Epithelial cell of prostate (primary cell): ENCODE results near the gene GOLGA1.
"Not testable (repeated sequence)": the region's sequence is repeated elsewhere in the genome, so short reads cannot be mapped to it uniquely, and the experiment has no call there.

ENCODE experiments used
- DNase-seq: peaks from one replicate; pipeline ENCODE4 v3.0.0-alpha.2; 2011; ENCODE audit warnings: low read depth, low spot score
- H3K27ac ChIP-seq: fragments of 450-650 bp; 2 replicates; pipeline ENCODE4 v1.5.1; 2017; ENCODE audit warnings: mild to moderate bottlenecking

Gene GOLGA1

DNA sequence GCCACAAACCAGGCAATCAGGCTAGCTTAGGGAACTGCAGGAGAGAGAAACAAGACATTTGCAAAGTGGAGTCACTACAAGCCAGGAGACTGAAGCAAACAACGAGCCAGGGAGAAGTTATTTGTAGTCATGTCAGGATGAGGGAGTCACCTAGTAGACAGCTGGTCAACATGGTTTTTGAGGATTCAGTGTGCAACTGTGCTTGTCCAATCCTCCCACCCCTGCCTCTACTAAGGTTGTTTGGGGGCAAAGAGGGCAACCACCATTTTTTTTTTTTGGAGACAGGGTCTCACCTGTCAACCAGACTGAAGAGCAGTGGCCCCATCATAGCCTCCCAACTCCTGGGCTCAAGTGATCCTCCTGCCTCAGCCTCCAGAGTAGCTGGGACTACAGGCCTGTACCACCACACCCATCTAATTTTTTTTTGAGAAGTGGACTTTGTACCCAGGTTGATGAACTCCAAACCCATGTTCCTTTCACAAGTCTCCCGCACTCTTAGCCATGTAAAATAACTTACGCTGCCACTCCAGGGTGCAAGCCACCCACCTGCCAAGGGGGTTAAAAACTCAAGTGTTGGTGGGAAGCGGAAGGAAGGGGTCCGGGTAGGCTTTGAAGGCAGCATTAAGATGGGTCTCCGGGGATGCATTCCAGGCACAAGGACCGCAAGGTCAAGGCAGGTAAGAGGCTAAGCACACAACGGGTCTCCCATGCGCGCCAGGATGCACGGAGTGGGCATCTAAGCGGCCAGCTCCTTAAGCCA, 80.1 kb downstream of the GOLGA1 start:
- peak overlapping the region; percentile 96 for H3K27ac ChIP-seq
- no peak for DNase-seq

- H3K27ac ChIP-seq: peak overlapping the region; percentile 96
- DNase-seq: no peak
Measured at GRCh38 chr9:124859803-124860581, 80.9 kb downstream of the GOLGA1 start.

DNA sequence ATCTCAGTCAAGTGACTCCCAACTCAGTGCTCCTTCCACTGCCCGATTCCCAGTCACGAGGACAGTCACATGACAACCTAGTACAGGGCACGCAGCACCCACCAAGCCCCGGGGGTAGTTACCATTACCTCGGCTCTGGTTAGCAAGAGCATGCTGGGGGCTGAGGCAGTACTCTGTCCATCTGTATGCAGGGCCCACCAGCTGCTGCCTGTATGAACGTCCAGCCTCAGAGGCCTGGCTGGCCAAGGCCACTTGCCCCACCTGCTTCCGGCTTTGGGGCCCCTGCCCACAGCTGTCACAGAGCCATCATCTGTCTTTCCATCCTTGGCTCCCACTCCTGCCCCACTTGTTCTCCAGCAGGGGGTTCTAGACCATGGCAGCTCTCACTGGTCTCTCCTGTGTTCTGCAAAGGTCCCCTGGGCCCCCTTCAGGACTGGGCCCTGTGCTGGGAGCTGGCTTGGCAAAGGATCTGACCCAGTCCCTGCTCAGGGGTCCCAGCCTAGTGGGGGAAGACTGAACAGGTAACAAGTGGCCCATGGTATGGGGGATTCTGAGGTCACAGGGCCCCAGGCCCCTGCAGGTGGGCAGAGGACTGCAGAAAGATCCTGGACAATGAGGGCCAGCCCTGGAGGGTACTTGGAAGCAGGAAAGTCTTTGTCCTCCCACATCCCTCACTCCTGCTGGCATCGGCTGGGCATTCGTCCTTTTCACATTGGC, 82.4 kb downstream of the GOLGA1 start:
- no peak for DNase-seq
- no peak overlapping the region for H3K27ac ChIP-seq

GRCh38 chr9:124857533-124858162, 83.2 kb downstream of the GOLGA1 start:
- no peak overlapping the region for H3K27ac ChIP-seq
- no peak for DNase-seq

DNA sequence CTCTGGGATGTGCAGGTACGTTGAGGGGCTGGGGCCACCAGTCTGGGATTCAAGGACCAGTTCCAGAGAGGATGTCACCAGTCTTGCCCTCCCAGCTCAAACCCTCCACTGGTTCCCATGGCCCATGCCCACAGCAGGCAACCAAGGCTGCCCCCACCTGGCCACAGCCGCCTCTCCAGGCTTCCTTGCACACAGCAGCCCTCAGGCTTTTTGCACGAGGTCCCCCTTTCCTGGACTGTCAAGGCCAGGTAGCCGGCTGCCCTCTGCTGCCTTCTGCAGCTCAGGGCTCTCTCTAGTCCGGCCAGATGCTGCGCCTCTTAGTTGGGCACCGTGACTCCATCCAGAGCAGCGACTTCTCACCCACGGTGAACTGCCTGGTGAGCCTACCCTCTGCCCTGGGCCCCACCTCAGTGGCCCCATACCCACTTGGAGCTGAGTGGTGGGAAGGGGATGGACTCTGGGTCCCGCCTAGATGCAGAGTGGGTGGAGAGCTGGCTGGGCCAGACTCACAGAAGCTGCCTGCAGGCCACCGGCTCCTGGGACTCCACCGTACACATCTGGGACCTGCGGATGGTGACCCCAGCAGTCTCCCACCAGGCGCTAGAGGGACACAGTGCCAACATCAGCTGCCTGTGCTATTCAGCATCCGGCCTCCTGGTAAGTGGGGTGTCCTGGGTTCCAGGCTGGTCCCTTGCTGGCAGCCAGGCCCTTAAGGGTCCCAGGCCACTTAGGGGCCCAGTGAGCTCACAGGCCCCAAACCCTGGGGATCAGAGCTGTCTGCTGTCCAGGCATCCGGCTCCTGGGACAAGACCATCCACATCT, 84.7 kb downstream of the GOLGA1 start:
- H3K27ac ChIP-seq: no peak overlapping the region
- no peak for DNase-seq

DNA sequence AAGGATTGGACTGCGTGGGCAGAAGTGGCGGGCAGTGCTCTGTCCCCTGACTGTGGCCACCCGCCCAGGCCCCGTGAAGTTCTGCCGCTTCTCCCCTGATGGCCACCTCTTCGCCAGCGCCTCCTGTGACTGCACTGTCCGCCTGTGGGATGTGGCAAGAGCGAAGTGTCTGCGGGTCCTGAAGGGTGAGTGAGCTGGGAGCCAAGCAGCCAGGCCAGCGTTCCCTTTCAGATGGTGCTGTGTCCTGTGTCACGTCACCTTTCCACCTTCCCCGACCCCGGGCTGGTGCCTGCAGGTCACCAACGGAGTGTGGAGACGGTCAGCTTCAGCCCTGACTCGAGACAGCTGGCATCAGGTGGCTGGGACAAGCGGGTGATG, 85.3 kb downstream of the GOLGA1 start:
- DNase-seq: no peak
- H3K27ac ChIP-seq: no peak overlapping the region

DNA sequence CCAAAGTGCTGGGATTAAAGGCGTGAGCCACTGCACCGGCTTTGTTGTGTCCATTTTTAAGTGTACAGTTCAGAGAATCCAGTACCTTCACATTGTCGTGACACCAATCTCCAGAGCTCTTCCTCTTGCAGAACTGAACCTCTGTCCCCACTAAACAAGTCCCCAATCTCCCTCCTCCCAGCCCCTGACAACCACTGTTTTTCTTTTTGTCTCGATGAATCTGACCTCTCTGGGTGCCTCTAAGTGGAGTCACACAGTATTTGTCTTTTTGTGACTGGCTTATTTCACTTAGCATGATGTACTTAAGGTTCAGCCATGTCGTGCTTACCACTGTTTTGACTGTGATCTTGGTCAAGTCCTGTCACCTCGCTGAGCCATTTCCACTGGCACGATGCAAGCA, 86.1 kb downstream of the GOLGA1 start:
- H3K27ac ChIP-seq: no peak overlapping the region
- no peak for DNase-seq

DNA sequence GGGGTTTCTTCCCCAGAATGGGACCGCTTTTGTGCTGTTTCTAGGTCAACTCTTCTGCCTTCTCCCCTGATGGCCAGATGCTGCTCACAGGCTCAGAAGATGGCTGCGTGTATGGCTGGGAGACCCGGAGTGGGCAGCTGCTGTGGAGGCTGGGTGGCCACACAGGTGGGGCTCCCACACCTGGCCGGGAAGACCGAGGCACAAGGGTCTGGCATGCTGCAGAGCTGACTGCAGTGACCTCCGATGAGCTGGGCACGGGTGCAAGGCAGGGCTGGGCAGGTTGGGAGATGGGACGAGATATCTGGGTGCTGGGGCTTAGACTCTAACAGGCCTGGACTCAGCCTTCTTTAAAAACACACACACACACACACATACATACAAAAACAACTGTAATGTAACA, 86.7 kb downstream of the GOLGA1 start:
- no peak for DNase-seq
- H3K27ac ChIP-seq: no peak overlapping the region

GRCh38 chr9:124853605-124854143, 87.2 kb downstream of the GOLGA1 start:
- DNase-seq: no peak
- no peak overlapping the region for H3K27ac ChIP-seq

- DNase-seq: no peak
- H3K27ac ChIP-seq: no peak within 1 kb of the TSS
Measured at GRCh38 chr9:124852829-124853531, 87.9 kb downstream of the GOLGA1 start, which contains the start of gene WDR38. WDR38 (plus strand) TSS chr9:124853460; CDS start chr9:124853532, 72 bp downstream.

DNA sequence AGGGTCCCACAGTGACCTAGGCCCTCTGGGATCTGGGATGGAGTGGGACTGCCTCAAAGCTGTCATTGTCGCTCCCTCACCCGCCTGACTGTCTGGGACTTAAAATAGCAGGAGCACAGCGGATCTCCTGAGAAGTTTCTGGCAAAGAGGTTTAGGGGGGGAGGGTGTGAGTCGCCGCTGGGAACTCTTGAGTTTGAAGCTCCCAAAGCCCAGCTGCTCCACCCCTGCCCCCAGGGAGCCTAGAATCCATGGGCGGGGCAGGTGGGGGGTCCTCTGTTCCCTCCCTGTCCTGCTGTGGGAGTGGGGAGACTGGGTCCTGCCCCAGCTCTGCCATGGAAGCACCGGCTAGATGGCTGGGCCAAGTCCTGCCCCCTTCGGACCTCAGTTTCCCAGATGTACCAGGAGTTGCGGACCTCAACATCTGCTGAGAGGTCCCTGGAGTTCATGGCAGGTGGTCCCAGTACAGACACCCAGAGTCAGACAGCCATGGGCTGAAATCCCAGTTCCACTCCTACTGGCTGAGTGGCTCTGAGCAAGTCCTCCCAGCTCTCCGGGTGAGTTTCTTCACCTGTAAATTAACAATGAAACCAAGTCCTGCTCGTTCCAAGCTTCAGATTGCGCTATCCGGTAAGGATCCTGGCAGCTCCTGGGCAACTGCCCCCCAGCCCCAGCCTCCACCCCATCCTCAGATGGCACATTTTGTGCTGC, 88.6 kb downstream of the GOLGA1 start:
- H3K27ac ChIP-seq: no peak overlapping the region

GRCh38 chr9:124849801-124850200, 91.1 kb downstream of the GOLGA1 start:
- no peak overlapping the region for H3K27ac ChIP-seq
- DNase-seq: no peak

More for the DNA sequence above, 88.6 kb downstream of the GOLGA1 start:
- no peak for DNase-seq

DNA sequence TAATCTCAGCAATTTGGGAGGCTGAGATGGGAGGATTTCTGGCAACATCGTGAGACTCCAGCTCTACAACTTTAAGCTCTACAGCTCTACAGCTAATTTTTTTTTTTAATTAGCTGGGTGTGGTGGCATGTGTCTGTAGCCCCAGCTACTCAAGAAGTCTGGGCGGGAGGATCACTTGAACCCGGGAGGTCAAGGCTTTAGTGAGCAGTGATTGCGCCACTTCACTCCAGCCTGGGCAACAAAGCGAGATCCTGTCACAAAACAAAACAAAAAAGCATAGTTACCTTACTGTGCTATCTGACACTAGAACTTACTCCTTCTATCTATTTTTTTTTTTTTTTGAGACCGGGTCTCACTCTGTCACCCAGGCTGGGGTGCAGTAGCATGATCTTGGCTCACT, 93.9 kb downstream of the GOLGA1 start:
- no peak overlapping the region for H3K27ac ChIP-seq
- no peak for DNase-seq

DNA sequence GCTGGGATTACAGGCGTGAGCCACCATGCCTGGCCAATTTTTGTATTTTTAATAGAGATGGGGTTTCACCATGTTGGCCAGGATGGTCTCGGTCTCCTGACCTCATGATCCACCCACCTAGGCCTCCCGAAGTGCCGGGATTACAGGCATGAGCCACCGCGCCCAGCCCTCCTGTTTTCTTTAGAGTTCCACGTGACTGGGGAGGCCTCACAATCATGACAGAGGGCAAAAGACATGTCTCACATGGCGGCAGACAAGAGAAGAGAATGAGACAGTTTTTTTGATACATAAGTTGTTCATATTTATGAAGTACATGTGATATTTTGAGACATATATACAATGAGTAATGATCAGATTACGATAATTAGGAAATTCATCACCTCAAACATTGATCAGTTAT, 94.4 kb downstream of the GOLGA1 start:
- H3K27ac ChIP-seq, DNase-seq: not testable (repeated sequence)

GRCh38 chr9:124844291-124844690, 96.6 kb downstream of the GOLGA1 start:
- H3K27ac ChIP-seq: no peak overlapping the region
- DNase-seq: no peak

DNA sequence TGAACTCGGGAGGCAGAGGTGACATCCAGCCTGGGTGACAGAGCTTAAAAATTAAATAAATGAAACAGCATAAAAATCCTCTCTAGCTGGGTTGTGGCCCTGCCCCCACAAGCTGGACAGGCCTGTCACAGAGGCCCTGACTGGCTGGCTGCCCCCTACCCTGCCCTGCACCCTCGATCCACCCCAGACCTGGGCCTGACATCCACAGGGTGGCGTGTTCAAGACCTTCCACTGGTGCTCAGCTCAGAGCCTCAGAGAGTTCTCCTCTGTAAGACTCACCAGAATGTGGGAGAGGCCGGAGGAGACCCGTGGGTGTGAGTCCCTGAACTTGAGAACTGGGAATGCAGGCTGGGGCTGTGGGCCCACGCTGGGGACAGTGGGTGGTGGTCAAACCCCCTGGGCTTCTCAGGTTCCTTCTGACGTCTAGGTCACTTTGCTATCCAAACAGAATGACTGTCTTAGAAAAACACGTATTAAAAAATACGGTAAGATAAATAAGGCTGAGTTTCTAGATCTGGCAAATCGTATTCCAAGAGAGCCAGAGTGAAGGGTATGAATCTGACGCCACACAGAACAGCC, 97.3 kb downstream of the GOLGA1 start:
- no peak for DNase-seq
- no peak overlapping the region for H3K27ac ChIP-seq

DNA sequence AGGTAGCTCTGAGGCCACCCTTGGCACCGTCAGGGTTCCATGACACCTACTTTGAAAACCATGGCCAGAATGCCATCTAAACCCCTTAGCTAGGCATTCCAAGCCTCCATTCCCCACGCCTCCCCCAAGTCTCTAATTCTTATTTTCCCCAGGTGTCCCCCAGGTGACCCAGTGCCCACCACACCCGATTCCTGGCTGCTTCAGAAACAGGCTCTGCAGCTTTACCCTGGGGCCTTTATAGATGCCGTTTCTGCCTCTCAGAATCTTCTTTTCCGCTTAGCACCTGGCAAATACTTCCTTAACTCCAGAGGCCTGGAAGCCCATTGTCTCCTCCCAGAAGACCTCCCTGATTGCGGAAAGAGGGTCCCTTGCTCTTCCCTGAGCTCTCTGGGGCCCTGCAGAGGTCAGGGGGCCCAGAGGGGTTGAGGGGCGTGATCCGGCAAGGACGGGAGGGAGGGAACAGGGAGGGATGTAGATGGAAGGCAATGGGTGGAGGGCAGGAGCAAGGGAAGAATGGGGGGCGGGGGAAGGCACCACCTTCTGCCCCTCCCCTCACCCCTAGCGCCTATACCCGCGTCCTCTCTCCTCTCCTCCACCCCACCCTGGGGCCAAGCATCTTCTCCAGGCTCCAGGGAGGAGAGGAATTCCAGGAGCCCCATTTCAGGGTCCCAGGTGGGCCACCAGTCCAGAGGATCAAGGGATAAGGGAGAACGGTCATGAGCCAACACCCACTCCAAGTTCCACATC, 99.6 kb downstream of the GOLGA1 start:
- H3K27ac ChIP-seq: no peak overlapping the region
- DNase-seq: no peak
